ENCODE measurements around the gene IGSF9.
A peak's percentile ranks its signal among the peaks of the same experiment; 100 is the strongest.

Gene IGSF9

GRCh38 chr1:159927849-159928431, 17.5 kb downstream of the IGSF9 start:
- CTCF ChIA-PET, result interaction anchor here (0.5 to 1.4 kb wide), 3 partner anchors 80 to 775 kb away, joined by 3 to 6 read pairs (median 3); no protein-coding TSS in a partner anchor
- TF ChIP-seq CTCF (conservative IDR thresholded peaks at IDR 0.05; ENCODE audit: low read depth), result no peak
- no peak for DNase-seq (ENCODE audit: low spot score)
- POLR2A ChIA-PET (ENCODE audit: low non-redundant PET), result no interaction called here
- H3K27ac ChIP-seq, result peak overlapping the region; percentile 53

GRCh38 chr1:159927211-159927848, 18.1 kb downstream of the IGSF9 start:
- ChIA-PET CTCF (interaction anchor here (0.5 to 1.7 kb wide), 4 partner anchors 9 to 774 kb away, joined by 3 to 6 read pairs (median 4); no protein-coding TSS in a partner anchor), POLR2A (ENCODE audit: low non-redundant PET) (no interaction called here)
- peak overlapping the region; percentile 53 for H3K27ac ChIP-seq
- DNase-seq (ENCODE audit: low spot score), result no peak
- no peak for TF ChIP-seq CTCF (conservative IDR thresholded peaks at IDR 0.05; ENCODE audit: low read depth)

GRCh38 chr1:159925719-159926078, 19.7 kb downstream of the IGSF9 start:
- ChIA-PET CTCF (interaction anchor here (0.7 to 1.7 kb wide), 2 partner anchors 10 to 85 kb away, joined by 3 to 5 read pairs; no protein-coding TSS in a partner anchor), POLR2A (ENCODE audit: low non-redundant PET) (interaction anchor here (1.7 kb wide), 1 partner anchor 18 kb away, joined by 3 read pairs; no protein-coding TSS in a partner anchor)
- peak overlapping the region; percentile 99 for H3K27ac ChIP-seq
- DNase-seq (ENCODE audit: low spot score), result peak; percentile 64
- no peak for TF ChIP-seq CTCF (conservative IDR thresholded peaks at IDR 0.05; ENCODE audit: low read depth)

- ChIA-PET CTCF (interaction anchor here (0.6 to 2.7 kb wide), 5 partner anchors 11 to 86 kb away, joined by 3 to 8 read pairs (median 3); no protein-coding TSS in a partner anchor), POLR2A (ENCODE audit: low non-redundant PET) (interaction anchor here (0.6 to 1.7 kb wide), 3 partner anchors 10 to 21 kb away, joined by 3 to 5 read pairs (median 3); no protein-coding TSS in a partner anchor)
- H3K27ac ChIP-seq, result peak within 1 kb of the TSS; percentile 99
- no peak for TF ChIP-seq CTCF (conservative IDR thresholded peaks at IDR 0.05; ENCODE audit: low read depth)
- peak; percentile 93 for DNase-seq (ENCODE audit: low spot score)
Measured at GRCh38 chr1:159924791-159925718, 20.4 kb downstream of the IGSF9 start, which contains the start of gene TAGLN2. TSS of gene TAGLN2 (minus strand) at chr1:159925507. CDS start at chr1:159920509, 4,998 bp downstream.

- DNase-seq (ENCODE audit: low spot score), result peak; percentile 98
- H3K27ac ChIP-seq, result peak overlapping the region; percentile 99
- POLR2A ChIA-PET (ENCODE audit: low non-redundant PET), result interaction anchor here (0.6 to 1.3 kb wide), 4 partner anchors 10 to 31 kb away, joined by 3 to 5 read pairs (median 4); no protein-coding TSS in a partner anchor
- TF ChIP-seq CTCF (conservative IDR thresholded peaks at IDR 0.05; ENCODE audit: low read depth), result no peak
- CTCF ChIA-PET, result interaction anchor here (0.6 to 2.7 kb wide), 8 partner anchors 12 to 230 kb away, joined by 3 to 9 read pairs (median 4); no protein-coding TSS in a partner anchor
Measured at GRCh38 chr1:159924025-159924790, 21.2 kb downstream of the IGSF9 start.

Measured in RWPE1 (cell line).